ENCODE results near the gene SDK1. TPM values are rescaled to one million over a fixed set of nuclear protein-coding genes. Genes with fewer than 3 reads are reported as not detected.
A peak's percentile ranks its signal among the peaks of the same experiment; 100 is the strongest.

Gene SDK1
- total RNA-seq, 1 donor from 2014 or later = 5.4 TPM

GRCh38 chr7:4080954-4081353, 779.9 kb downstream of the SDK1 start:
- no peak overlapping the region for H3K4me3 Mint-ChIP-seq (ENCODE audit: unreplicated experiment)
- no peaks in the 10 kb centered on the region for H3K27me3 Mint-ChIP-seq (ENCODE audit: unreplicated experiment)
- H3K4me1 Mint-ChIP-seq (ENCODE audit: unreplicated experiment) = no peaks in the 10 kb centered on the region
- no peak overlapping the region for H3K27ac Mint-ChIP-seq (ENCODE audit: unreplicated experiment)
- H3K36me3 Mint-ChIP-seq (ENCODE audit: unreplicated experiment) = no peaks in the 10 kb centered on the region
- peak; percentile 53 for DNase-seq (ENCODE audit: extremely low spot score, unreplicated experiment)
- TF ChIP-seq CTCF (IDR thresholded peaks at IDR 0.05) = no peak
- no peaks in the 10 kb centered on the region for H3K9me3 Mint-ChIP-seq (ENCODE audit: unreplicated experiment)

- no peak overlapping the region for H3K4me3 Mint-ChIP-seq (ENCODE audit: unreplicated experiment)
- H3K36me3 Mint-ChIP-seq (ENCODE audit: unreplicated experiment) = no peaks in the 10 kb centered on the region
- no peaks in the 10 kb centered on the region for H3K9me3 Mint-ChIP-seq (ENCODE audit: unreplicated experiment)
- H3K27me3 Mint-ChIP-seq (ENCODE audit: unreplicated experiment) = no peaks in the 10 kb centered on the region
- H3K4me1 Mint-ChIP-seq (ENCODE audit: unreplicated experiment) = no peaks in the 10 kb centered on the region
- DNase-seq (ENCODE audit: extremely low spot score, unreplicated experiment) = no peak
- no peak overlapping the region for H3K27ac Mint-ChIP-seq (ENCODE audit: unreplicated experiment)
- TF ChIP-seq CTCF (IDR thresholded peaks at IDR 0.05) = no peak
These were observed 782.5 kb downstream of the SDK1 start for GRCh38 chr7:4083513-4083912.

GRCh38 chr7:4084271-4084670, 783.2 kb downstream of the SDK1 start:
- Mint-ChIP-seq H3K4me1 (ENCODE audit: unreplicated experiment) (no peaks in the 10 kb centered on the region), H3K36me3 (ENCODE audit: unreplicated experiment) (no peaks in the 10 kb centered on the region), H3K4me3 (ENCODE audit: unreplicated experiment) (no peak overlapping the region), H3K27me3 (ENCODE audit: unreplicated experiment) (no peaks in the 10 kb centered on the region), H3K27ac (ENCODE audit: unreplicated experiment) (no peak overlapping the region), H3K9me3 (ENCODE audit: unreplicated experiment) (no peaks in the 10 kb centered on the region)
- DNase-seq (ENCODE audit: extremely low spot score, unreplicated experiment) = peak; percentile 38
- TF ChIP-seq CTCF (IDR thresholded peaks at IDR 0.05) = no peak

- Mint-ChIP-seq H3K4me1 (ENCODE audit: unreplicated experiment) (no peaks in the 10 kb centered on the region), H3K9me3 (ENCODE audit: unreplicated experiment) (peaks cover 14% of the 10 kb centered on the region), H3K27me3 (ENCODE audit: unreplicated experiment) (no peaks in the 10 kb centered on the region), H3K36me3 (ENCODE audit: unreplicated experiment) (peaks cover 3% of the 10 kb centered on the region), H3K27ac (ENCODE audit: unreplicated experiment) (no peak overlapping the region), H3K4me3 (ENCODE audit: unreplicated experiment) (no peak overlapping the region)
- no peak for DNase-seq (ENCODE audit: extremely low spot score, unreplicated experiment)
- no peak for TF ChIP-seq CTCF (IDR thresholded peaks at IDR 0.05)
These were observed 785.1 kb downstream of the SDK1 start for GRCh38 chr7:4085937-4086691.

- Mint-ChIP-seq H3K36me3 (ENCODE audit: unreplicated experiment) (peaks cover 3% of the 10 kb centered on the region), H3K4me1 (ENCODE audit: unreplicated experiment) (no peaks in the 10 kb centered on the region), H3K9me3 (ENCODE audit: unreplicated experiment) (peaks cover 14% of the 10 kb centered on the region), H3K27ac (ENCODE audit: unreplicated experiment) (no peak overlapping the region), H3K27me3 (ENCODE audit: unreplicated experiment) (no peaks in the 10 kb centered on the region), H3K4me3 (ENCODE audit: unreplicated experiment) (no peak overlapping the region)
- no peak for TF ChIP-seq CTCF (IDR thresholded peaks at IDR 0.05)
- DNase-seq (ENCODE audit: extremely low spot score, unreplicated experiment) = no peak
These were observed 785.7 kb downstream of the SDK1 start for GRCh38 chr7:4086723-4087122.

All from osteocyte (in vitro differentiated cells).